ENCODE results near the gene LCA5.
"Not testable (repeated sequence)": the region's sequence is repeated elsewhere in the genome, so short reads cannot be mapped to it uniquely, and the experiment has no call there.

The LCA5 gene

DNA sequence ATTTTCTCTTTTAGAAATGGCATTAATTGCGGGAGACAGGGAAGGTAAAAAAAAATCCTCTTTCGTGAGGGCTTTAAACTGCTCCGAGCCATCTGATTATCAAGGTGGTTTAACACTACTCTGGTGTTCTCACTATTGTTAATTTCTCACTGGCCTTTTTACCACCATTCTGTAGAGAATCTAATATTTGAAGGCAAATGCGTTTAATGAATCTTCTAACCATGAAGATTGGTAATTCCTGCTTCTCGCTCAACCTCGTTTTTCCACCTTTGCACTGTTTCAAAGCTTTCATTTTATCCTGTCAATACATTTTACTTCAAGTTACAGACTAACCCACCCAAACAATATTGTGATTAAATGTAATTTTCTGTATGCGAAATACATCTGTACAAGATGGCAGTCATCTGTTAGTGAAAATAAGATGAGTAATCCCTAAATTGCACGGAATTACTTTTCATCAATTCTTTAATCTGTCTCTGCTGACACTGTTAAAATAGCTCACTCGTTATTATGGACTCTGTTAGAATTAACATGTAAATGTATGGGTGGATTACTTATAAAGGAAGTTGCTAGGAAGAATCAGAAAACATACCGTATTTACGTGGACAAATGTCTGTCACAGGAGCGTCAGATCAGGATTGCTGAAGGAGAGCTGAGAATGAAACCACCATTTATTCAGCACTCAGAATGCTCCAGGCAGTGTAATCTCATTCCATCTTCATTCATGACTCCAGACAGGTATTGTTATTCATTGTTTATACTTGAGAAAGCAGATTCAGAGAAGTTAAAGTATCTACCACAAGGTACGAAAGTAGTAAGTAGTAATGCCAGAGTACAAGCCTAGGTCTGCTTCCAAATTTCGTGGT, 1.1 kb upstream of the LCA5 start:
- no peak overlapping the region for H3K27ac ChIP-seq (ENCODE audit: low read depth in 2 of 2, low read length in 2 of 2)
- H3K27me3 ChIP-seq (ENCODE audit: control insufficient read depth in 2 of 2, insufficient read depth in 2 of 2, low read length in 2 of 2): no peaks in the 10 kb centered on the region
- no peaks in the 10 kb centered on the region for H3K9me3 ChIP-seq (ENCODE audit: control insufficient read depth in 2 of 2, low read length in 2 of 2)
- peak overlapping the region; percentile 71 to 83 for H3K9ac ChIP-seq (ENCODE audit: low read depth in 1 of 2, low read length in 2 of 2)
- H3K36me3 ChIP-seq (ENCODE audit: control insufficient read depth in 2 of 2, insufficient read depth in 2 of 2, low read length in 2 of 2): no peaks in the 10 kb centered on the region
- peak overlapping the region; percentile 85 to 94 for H3K4me3 ChIP-seq (ENCODE audit: low read length in 2 of 2)
- H3K4me1 ChIP-seq (ENCODE audit: control insufficient read depth in 2 of 2, insufficient read depth in 2 of 2, low read length in 2 of 2): peaks cover 4 to 5% of the 10 kb centered on the region in 2 donors

DNA sequence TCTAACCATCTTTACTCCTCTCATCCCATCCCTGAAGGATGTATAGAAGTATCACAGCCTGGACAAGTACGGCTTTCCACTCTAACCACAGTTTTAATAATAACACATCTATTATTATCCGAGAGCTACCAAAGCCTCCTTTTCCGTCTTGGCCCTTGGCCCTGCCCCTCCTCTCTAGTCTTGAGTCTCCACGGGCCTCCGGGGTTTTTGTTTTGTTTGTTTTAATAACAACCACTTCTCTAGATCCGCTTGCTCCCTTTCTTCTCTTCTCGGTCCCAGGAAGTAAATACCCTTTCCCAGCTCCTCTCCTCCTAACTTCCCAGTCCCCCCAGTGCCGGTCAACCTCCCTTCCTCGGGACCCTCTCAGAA, 661 bp downstream of the LCA5 start:
- Histone ChIP-seq H3K4me3 (ENCODE audit: low read length in 2 of 2) (peak overlapping the region; percentile 85 to 94), H3K27me3 (ENCODE audit: control insufficient read depth in 2 of 2, insufficient read depth in 2 of 2, low read length in 2 of 2) (no peaks in the 10 kb centered on the region), H3K9me3 (ENCODE audit: control insufficient read depth in 2 of 2, low read length in 2 of 2) (no peaks in the 10 kb centered on the region), H3K9ac (ENCODE audit: low read depth in 1 of 2, low read length in 2 of 2) (peak overlapping the region; percentile 75 to 83), H3K36me3 (ENCODE audit: control insufficient read depth in 2 of 2, insufficient read depth in 2 of 2, low read length in 2 of 2) (no peaks in the 10 kb centered on the region), H3K4me1 (ENCODE audit: control insufficient read depth in 2 of 2, insufficient read depth in 2 of 2, low read length in 2 of 2) (peaks cover 4 to 5% of the 10 kb centered on the region in 2 donors), H3K27ac (ENCODE audit: low read depth in 2 of 2, low read length in 2 of 2) (peak overlapping the region; percentile 81 to 82)

DNA sequence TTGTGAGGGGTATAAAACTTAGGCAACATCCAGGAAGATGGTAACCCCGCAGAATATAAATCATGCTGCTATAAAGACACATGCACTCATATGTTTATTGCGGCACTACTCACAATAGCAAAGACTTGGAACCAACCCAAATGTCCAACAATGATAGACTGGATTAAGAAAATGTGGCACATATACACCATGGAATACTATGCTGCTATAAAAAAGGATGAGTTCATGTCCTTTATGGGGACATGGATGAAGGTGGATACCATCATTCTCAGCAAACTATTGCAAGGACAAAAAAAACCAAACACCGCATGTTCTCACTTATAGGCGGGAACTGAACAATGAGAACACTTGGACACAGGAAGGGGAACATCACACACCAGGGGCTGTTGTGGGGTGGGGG, 7.7 kb downstream of the LCA5 start:
- H3K4me1 ChIP-seq (ENCODE audit: control insufficient read depth in 2 of 2, insufficient read depth in 2 of 2, low read length in 2 of 2); H3K36me3 ChIP-seq (ENCODE audit: control insufficient read depth in 2 of 2, insufficient read depth in 2 of 2, low read length in 2 of 2); H3K27ac ChIP-seq (ENCODE audit: low read depth in 2 of 2, low read length in 2 of 2); H3K27me3 ChIP-seq (ENCODE audit: control insufficient read depth in 2 of 2, insufficient read depth in 2 of 2, low read length in 2 of 2); H3K9me3 ChIP-seq (ENCODE audit: control insufficient read depth in 2 of 2, low read length in 2 of 2); H3K9ac ChIP-seq (ENCODE audit: low read depth in 1 of 2, low read length in 2 of 2); H3K4me3 ChIP-seq (ENCODE audit: low read length in 2 of 2): not testable (repeated sequence)

GRCh38 chr6:79526897-79527296, 10.3 kb downstream of the LCA5 start:
- Histone ChIP-seq H3K4me3 (ENCODE audit: low read length in 2 of 2) (no peak overlapping the region), H3K27me3 (ENCODE audit: control insufficient read depth in 2 of 2, insufficient read depth in 2 of 2, low read length in 2 of 2) (no peaks in the 10 kb centered on the region), H3K4me1 (ENCODE audit: control insufficient read depth in 2 of 2, insufficient read depth in 2 of 2, low read length in 2 of 2) (no peaks in the 10 kb centered on the region), H3K36me3 (ENCODE audit: control insufficient read depth in 2 of 2, insufficient read depth in 2 of 2, low read length in 2 of 2) (no peaks in the 10 kb centered on the region), H3K9ac (ENCODE audit: low read depth in 1 of 2, low read length in 2 of 2) (no peak overlapping the region), H3K9me3 (ENCODE audit: control insufficient read depth in 2 of 2, low read length in 2 of 2) (no peaks in the 10 kb centered on the region), H3K27ac (ENCODE audit: low read depth in 2 of 2, low read length in 2 of 2) (no peak overlapping the region)

DNA sequence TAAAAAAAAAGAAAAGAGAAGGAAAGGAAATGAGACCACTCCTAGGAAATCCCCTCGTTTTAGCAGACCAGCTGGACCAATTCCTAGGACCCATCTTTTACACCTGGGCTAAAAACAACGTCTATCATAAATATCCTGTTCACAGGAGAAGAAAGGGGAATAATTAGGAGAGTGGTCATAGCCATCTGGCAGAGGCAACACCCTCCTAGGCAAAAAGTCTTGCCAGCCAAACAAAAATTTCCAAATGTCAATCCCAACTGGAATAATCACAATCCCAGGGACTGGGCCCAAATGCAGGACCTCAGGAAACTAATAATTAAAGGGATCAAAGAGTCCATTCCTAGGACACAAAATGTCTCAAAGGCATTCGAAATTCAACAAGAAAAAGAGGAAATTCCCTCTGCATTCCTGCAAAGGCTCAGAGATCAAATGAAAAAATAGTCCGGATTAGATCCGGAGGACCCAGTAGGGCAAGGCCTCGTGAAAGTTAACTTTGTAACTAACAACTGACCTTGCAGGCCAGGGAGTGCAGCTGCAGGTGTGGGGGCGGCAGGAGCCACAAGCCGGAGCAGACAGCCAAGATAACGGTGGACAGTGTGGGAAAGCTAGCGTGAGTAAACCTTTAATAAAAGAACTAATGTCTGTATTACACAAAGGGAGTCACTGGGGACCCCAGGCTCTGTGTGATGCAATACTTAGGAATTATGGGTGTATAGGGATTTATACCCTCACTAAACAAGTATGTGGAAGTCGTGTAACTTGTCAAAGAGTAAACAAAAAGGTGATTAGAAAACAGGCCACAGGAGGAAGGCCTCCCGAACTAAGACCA, 11.7 kb downstream of the LCA5 start:
- no peak overlapping the region for H3K27ac ChIP-seq (ENCODE audit: low read depth in 2 of 2, low read length in 2 of 2)

GRCh38 chr6:79524065-79524464, 13.2 kb downstream of the LCA5 start:
- Histone ChIP-seq H3K9me3 (ENCODE audit: control insufficient read depth in 2 of 2, low read length in 2 of 2) (no peaks in the 10 kb centered on the region), H3K4me3 (ENCODE audit: low read length in 2 of 2) (no peak overlapping the region), H3K27ac (ENCODE audit: low read depth in 2 of 2, low read length in 2 of 2) (no peak overlapping the region), H3K4me1 (ENCODE audit: control insufficient read depth in 2 of 2, insufficient read depth in 2 of 2, low read length in 2 of 2) (no peaks in the 10 kb centered on the region), H3K27me3 (ENCODE audit: control insufficient read depth in 2 of 2, insufficient read depth in 2 of 2, low read length in 2 of 2) (no peaks in the 10 kb centered on the region), H3K9ac (ENCODE audit: low read depth in 1 of 2, low read length in 2 of 2) (no peak overlapping the region), H3K36me3 (ENCODE audit: control insufficient read depth in 2 of 2, insufficient read depth in 2 of 2, low read length in 2 of 2) (no peaks in the 10 kb centered on the region)

More for the DNA sequence above, 11.7 kb downstream of the LCA5 start:
- no peaks in the 10 kb centered on the region for H3K4me1 ChIP-seq (ENCODE audit: control insufficient read depth in 2 of 2, insufficient read depth in 2 of 2, low read length in 2 of 2)
- no peaks in the 10 kb centered on the region for H3K27me3 ChIP-seq (ENCODE audit: control insufficient read depth in 2 of 2, insufficient read depth in 2 of 2, low read length in 2 of 2)
- H3K4me3 ChIP-seq (ENCODE audit: low read length in 2 of 2): no peak overlapping the region
- H3K9ac ChIP-seq (ENCODE audit: low read depth in 1 of 2, low read length in 2 of 2): no peak overlapping the region
- no peaks in the 10 kb centered on the region for H3K9me3 ChIP-seq (ENCODE audit: control insufficient read depth in 2 of 2, low read length in 2 of 2)
- no peaks in the 10 kb centered on the region for H3K36me3 ChIP-seq (ENCODE audit: control insufficient read depth in 2 of 2, insufficient read depth in 2 of 2, low read length in 2 of 2)

GRCh38 chr6:79522609-79523008, 14.6 kb downstream of the LCA5 start:
- no peak overlapping the region for H3K9ac ChIP-seq (ENCODE audit: low read depth in 1 of 2, low read length in 2 of 2)
- no peaks in the 10 kb centered on the region for H3K9me3 ChIP-seq (ENCODE audit: control insufficient read depth in 2 of 2, low read length in 2 of 2)
- no peaks in the 10 kb centered on the region for H3K27me3 ChIP-seq (ENCODE audit: control insufficient read depth in 2 of 2, insufficient read depth in 2 of 2, low read length in 2 of 2)
- H3K27ac ChIP-seq (ENCODE audit: low read depth in 2 of 2, low read length in 2 of 2): no peak overlapping the region
- H3K36me3 ChIP-seq (ENCODE audit: control insufficient read depth in 2 of 2, insufficient read depth in 2 of 2, low read length in 2 of 2): no peaks in the 10 kb centered on the region
- H3K4me1 ChIP-seq (ENCODE audit: control insufficient read depth in 2 of 2, insufficient read depth in 2 of 2, low read length in 2 of 2): no peaks in the 10 kb centered on the region
- H3K4me3 ChIP-seq (ENCODE audit: low read length in 2 of 2): no peak overlapping the region

GRCh38 chr6:79520534-79520933, 16.7 kb downstream of the LCA5 start:
- H3K36me3 ChIP-seq (ENCODE audit: control insufficient read depth in 2 of 2, insufficient read depth in 2 of 2, low read length in 2 of 2): no peaks in the 10 kb centered on the region
- H3K9me3 ChIP-seq (ENCODE audit: control insufficient read depth in 2 of 2, low read length in 2 of 2): no peaks in the 10 kb centered on the region
- no peaks in the 10 kb centered on the region for H3K27me3 ChIP-seq (ENCODE audit: control insufficient read depth in 2 of 2, insufficient read depth in 2 of 2, low read length in 2 of 2)
- H3K9ac ChIP-seq (ENCODE audit: low read depth in 1 of 2, low read length in 2 of 2): no peak overlapping the region
- no peak overlapping the region for H3K27ac ChIP-seq (ENCODE audit: low read depth in 2 of 2, low read length in 2 of 2)
- no peak overlapping the region for H3K4me3 ChIP-seq (ENCODE audit: low read length in 2 of 2)
- H3K4me1 ChIP-seq (ENCODE audit: control insufficient read depth in 2 of 2, insufficient read depth in 2 of 2, low read length in 2 of 2): no peaks in the 10 kb centered on the region

GRCh38 chr6:79518842-79519241, 18.4 kb downstream of the LCA5 start:
- H3K9me3 ChIP-seq (ENCODE audit: control insufficient read depth in 2 of 2, low read length in 2 of 2): no peaks in the 10 kb centered on the region
- no peaks in the 10 kb centered on the region for H3K27me3 ChIP-seq (ENCODE audit: control insufficient read depth in 2 of 2, insufficient read depth in 2 of 2, low read length in 2 of 2)
- H3K9ac ChIP-seq (ENCODE audit: low read depth in 1 of 2, low read length in 2 of 2): no peak overlapping the region
- no peak overlapping the region for H3K27ac ChIP-seq (ENCODE audit: low read depth in 2 of 2, low read length in 2 of 2)
- no peaks in the 10 kb centered on the region for H3K4me1 ChIP-seq (ENCODE audit: control insufficient read depth in 2 of 2, insufficient read depth in 2 of 2, low read length in 2 of 2)
- H3K36me3 ChIP-seq (ENCODE audit: control insufficient read depth in 2 of 2, insufficient read depth in 2 of 2, low read length in 2 of 2): no peaks in the 10 kb centered on the region
- no peak overlapping the region for H3K4me3 ChIP-seq (ENCODE audit: low read length in 2 of 2)

DNA sequence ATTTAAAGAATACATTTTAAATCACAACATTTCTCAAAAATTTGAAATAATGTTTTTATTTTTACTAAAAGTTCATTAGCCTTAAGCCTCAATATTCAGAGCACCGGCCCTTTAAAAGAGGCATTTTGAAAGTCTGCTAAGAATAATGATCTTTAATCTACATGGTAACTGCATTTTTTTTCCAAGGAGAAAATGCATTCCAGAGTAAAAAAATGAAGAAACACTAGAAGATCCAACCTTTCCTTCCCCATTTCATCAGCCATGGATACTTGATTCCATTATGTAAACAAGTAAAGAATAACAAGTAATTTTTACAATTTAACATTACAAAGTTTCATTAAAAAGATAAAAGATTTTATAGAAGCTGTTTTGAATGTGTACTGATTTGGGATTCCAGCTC, 21.8 kb downstream of the LCA5 start:
- H3K9ac ChIP-seq (ENCODE audit: low read depth in 1 of 2, low read length in 2 of 2): no peak overlapping the region
- H3K4me3 ChIP-seq (ENCODE audit: low read length in 2 of 2): no peak overlapping the region
- no peaks in the 10 kb centered on the region for H3K4me1 ChIP-seq (ENCODE audit: control insufficient read depth in 2 of 2, insufficient read depth in 2 of 2, low read length in 2 of 2)
- no peaks in the 10 kb centered on the region for H3K36me3 ChIP-seq (ENCODE audit: control insufficient read depth in 2 of 2, insufficient read depth in 2 of 2, low read length in 2 of 2)
- H3K27me3 ChIP-seq (ENCODE audit: control insufficient read depth in 2 of 2, insufficient read depth in 2 of 2, low read length in 2 of 2): no peaks in the 10 kb centered on the region
- H3K9me3 ChIP-seq (ENCODE audit: control insufficient read depth in 2 of 2, low read length in 2 of 2): no peaks in the 10 kb centered on the region
- H3K27ac ChIP-seq (ENCODE audit: low read depth in 2 of 2, low read length in 2 of 2): no peak overlapping the region
